Body of pancreas (tissue), 4 donors: ENCODE measurements around the gene MMD2.

Experiments
- CTCF ChIP-seq, 7 experiments: fragments of 450-650 bp in 4 of 7; fragments of 200-600 bp in 3 of 7; sonication (generic) in 3 of 7; IDR thresholded peaks; one replicate each; pipeline ENCODE4 v1.5.1; 2016 to 2019; ENCODE audit warnings: antibody characterized with exemption in 7 of 7
- POLR2A ChIP-seq, 3 donors: fragments of 450-650 bp; IDR thresholded peaks; one replicate each; pipeline ENCODE4 v1.6.1; 2016; ENCODE audit warnings: antibody characterized with exemption in 3 of 3, mild to moderate bottlenecking in 2 of 3

DNA sequence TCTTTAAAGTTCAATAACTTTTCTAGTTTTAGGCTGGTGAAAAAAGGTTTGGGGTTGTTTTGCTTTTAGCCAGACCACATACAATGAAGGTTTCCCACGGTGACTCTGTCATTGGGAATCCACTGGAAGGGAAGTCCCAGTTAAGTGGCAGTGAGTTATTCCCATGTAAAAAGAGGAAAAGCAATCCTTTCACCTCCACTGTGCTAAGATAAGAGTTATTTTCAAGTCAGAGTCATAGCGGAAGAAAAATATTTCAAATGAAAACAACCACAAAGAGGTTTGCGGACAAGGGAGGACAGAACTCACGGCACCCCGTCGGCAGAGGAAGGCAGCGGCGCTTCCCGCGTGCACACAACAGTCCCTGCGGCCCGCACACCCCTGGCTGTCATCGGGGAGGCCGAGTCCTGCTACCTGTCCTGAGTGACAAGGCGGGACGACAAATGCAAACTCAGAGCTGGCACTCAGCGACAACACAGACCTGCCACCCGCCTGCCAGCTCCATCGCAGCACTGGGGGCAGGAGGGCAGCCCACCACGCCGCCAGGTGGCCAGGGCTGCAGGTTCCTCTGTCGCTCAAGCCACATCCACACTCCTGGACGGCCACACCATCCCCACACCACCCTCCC is 87.8 kb downstream of the MMD2 start:
- TF ChIP-seq POLR2A (IDR thresholded peaks at IDR 0.05) (no peak), CTCF (IDR thresholded peaks at IDR 0.05) (no peak)
